ENCODE measurements around the gene SLC38A4. TPM values are rescaled to one million over a fixed set of nuclear protein-coding genes. Genes with fewer than 3 reads are reported as not detected.

SLC38A4 gene
- total and polyA plus RNA-seq, 2 experiments from 2014 or later: 6.2 to 12.5 TPM

DNA sequence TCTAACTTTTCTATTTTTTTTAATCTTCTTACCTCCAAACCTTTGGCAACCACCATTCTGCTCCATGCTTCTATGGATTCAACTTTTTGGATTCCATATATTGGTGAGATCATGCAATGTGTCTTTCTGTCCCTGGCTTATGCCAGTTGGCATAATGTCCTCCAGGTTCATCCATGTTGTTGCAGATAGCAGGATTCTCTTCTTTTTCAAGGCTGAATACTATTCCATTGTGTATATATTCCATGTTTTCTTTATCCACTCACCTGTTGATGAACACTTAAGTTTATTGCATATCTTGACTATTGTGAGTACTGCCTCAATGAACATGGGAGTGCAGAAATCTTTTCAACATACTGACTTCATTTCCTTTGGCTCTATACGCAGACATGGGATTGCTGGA lies 21.2 kb upstream of the SLC38A4 start:
- H3K4me1 Mint-ChIP-seq: peaks cover 2% of the 10 kb centered on the region; the same call in 2 of the 3 replicates
- peaks cover 2% of the 10 kb centered on the region for H3K27me3 Mint-ChIP-seq (ENCODE audit: insufficient read depth, low read depth, poor library complexity)
- no peak overlapping the region for H3K4me3 ChIP-seq

DNA sequence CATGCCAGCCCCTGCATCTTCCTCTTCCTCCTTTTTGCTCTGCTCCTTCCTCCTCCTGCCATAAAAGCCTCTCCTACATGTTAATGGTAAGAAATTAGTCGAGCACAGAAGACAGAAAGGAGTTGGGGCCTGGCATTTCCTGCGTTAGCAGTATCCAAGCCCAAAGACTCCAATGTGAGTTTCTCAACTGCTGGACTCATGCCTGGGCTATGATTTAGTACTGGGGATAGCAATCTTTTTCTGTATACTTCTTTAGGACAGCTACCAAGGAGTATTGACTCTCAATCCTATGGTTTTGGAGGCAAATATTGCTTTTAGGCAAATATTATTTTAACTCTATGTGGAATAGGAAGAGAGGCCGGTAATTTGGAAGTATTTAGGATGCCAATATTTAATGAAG lies 18.0 kb upstream of the SLC38A4 start:
- peaks cover 6% of the 10 kb centered on the region for H3K9me2 ChIP-seq (ENCODE audit: insufficient read depth)
- no peaks in the 10 kb centered on the region for H3F3A ChIP-seq (replicated peaks; ENCODE audit: low read depth)
- DNase-seq (ENCODE audit: low spot score): no peak
- no peak overlapping the region for H3K4me2 ChIP-seq
- no peak overlapping the region for H3K27ac Mint-ChIP-seq
- H4K20me1 ChIP-seq (replicated peaks; ENCODE audit: insufficient read depth): no peaks in the 10 kb centered on the region
- H3K36me3 Mint-ChIP-seq (ENCODE audit: low read depth): peaks cover 4% of the 10 kb centered on the region; the same call in 1 of the 3 replicates
- H3K27ac ChIP-seq (ENCODE audit: low read depth): no peak overlapping the region
- no peak for ATAC-seq
- H3K79me2 ChIP-seq (replicated peaks; ENCODE audit: insufficient read depth): no peaks in the 10 kb centered on the region
- H3K9me3 Mint-ChIP-seq: peaks cover 16% of the 10 kb centered on the region
- no peak overlapping the region for H2AFZ ChIP-seq
- no peak overlapping the region for H3K4me3 Mint-ChIP-seq
- no peaks in the 10 kb centered on the region for H3K36me3 ChIP-seq (ENCODE audit: insufficient read depth)
- H3K27me3 ChIP-seq (ENCODE audit: insufficient read depth): no peaks in the 10 kb centered on the region
- no peaks in the 10 kb centered on the region; the same call in 1 of the 2 replicates for H3K4me1 ChIP-seq (ENCODE audit: insufficient read depth)
- peaks cover 2% of the 10 kb centered on the region; the same call in 2 of the 3 replicates for H3K4me1 Mint-ChIP-seq
- H3K27me3 Mint-ChIP-seq (ENCODE audit: insufficient read depth, low read depth, poor library complexity): peaks cover 7% of the 10 kb centered on the region
- no peak overlapping the region for H3K4me3 ChIP-seq
- TF ChIP-seq CREB1 (CRISPR knock-in tag; IDR thresholded peaks at IDR 0.05; ENCODE audit: low read depth) (no peak), EZH2 (IDR thresholded peaks at IDR 0.05; ENCODE audit: low read depth, unreplicated experiment) (no peak), POLR2AphosphoS5 (IDR thresholded peaks at IDR 0.05; ENCODE audit: low read depth) (no peak), EZH2phosphoT487 (IDR thresholded peaks at IDR 0.05; ENCODE audit: unreplicated experiment) (no peak), JUNB (IDR thresholded peaks at IDR 0.05; ENCODE audit: unreplicated experiment) (no peak)
- TF ChIP-seq, protein P1, sequence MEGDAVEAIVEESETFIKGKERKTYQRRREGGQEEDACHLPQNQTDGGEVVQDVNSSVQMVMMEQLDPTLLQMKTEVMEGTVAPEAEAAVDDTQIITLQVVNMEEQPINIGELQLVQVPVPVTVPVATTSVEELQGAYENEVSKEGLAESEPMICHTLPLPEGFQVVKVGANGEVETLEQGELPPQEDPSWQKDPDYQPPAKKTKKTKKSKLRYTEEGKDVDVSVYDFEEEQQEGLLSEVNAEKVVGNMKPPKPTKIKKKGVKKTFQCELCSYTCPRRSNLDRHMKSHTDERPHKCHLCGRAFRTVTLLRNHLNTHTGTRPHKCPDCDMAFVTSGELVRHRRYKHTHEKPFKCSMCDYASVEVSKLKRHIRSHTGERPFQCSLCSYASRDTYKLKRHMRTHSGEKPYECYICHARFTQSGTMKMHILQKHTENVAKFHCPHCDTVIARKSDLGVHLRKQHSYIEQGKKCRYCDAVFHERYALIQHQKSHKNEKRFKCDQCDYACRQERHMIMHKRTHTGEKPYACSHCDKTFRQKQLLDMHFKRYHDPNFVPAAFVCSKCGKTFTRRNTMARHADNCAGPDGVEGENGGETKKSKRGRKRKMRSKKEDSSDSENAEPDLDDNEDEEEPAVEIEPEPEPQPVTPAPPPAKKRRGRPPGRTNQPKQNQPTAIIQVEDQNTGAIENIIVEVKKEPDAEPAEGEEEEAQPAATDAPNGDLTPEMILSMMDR (conservative IDR thresholded peaks at IDR 0.05; ENCODE audit: low read depth in 2 of 2): no peak
- TF ChIP-seq, protein P2, sequence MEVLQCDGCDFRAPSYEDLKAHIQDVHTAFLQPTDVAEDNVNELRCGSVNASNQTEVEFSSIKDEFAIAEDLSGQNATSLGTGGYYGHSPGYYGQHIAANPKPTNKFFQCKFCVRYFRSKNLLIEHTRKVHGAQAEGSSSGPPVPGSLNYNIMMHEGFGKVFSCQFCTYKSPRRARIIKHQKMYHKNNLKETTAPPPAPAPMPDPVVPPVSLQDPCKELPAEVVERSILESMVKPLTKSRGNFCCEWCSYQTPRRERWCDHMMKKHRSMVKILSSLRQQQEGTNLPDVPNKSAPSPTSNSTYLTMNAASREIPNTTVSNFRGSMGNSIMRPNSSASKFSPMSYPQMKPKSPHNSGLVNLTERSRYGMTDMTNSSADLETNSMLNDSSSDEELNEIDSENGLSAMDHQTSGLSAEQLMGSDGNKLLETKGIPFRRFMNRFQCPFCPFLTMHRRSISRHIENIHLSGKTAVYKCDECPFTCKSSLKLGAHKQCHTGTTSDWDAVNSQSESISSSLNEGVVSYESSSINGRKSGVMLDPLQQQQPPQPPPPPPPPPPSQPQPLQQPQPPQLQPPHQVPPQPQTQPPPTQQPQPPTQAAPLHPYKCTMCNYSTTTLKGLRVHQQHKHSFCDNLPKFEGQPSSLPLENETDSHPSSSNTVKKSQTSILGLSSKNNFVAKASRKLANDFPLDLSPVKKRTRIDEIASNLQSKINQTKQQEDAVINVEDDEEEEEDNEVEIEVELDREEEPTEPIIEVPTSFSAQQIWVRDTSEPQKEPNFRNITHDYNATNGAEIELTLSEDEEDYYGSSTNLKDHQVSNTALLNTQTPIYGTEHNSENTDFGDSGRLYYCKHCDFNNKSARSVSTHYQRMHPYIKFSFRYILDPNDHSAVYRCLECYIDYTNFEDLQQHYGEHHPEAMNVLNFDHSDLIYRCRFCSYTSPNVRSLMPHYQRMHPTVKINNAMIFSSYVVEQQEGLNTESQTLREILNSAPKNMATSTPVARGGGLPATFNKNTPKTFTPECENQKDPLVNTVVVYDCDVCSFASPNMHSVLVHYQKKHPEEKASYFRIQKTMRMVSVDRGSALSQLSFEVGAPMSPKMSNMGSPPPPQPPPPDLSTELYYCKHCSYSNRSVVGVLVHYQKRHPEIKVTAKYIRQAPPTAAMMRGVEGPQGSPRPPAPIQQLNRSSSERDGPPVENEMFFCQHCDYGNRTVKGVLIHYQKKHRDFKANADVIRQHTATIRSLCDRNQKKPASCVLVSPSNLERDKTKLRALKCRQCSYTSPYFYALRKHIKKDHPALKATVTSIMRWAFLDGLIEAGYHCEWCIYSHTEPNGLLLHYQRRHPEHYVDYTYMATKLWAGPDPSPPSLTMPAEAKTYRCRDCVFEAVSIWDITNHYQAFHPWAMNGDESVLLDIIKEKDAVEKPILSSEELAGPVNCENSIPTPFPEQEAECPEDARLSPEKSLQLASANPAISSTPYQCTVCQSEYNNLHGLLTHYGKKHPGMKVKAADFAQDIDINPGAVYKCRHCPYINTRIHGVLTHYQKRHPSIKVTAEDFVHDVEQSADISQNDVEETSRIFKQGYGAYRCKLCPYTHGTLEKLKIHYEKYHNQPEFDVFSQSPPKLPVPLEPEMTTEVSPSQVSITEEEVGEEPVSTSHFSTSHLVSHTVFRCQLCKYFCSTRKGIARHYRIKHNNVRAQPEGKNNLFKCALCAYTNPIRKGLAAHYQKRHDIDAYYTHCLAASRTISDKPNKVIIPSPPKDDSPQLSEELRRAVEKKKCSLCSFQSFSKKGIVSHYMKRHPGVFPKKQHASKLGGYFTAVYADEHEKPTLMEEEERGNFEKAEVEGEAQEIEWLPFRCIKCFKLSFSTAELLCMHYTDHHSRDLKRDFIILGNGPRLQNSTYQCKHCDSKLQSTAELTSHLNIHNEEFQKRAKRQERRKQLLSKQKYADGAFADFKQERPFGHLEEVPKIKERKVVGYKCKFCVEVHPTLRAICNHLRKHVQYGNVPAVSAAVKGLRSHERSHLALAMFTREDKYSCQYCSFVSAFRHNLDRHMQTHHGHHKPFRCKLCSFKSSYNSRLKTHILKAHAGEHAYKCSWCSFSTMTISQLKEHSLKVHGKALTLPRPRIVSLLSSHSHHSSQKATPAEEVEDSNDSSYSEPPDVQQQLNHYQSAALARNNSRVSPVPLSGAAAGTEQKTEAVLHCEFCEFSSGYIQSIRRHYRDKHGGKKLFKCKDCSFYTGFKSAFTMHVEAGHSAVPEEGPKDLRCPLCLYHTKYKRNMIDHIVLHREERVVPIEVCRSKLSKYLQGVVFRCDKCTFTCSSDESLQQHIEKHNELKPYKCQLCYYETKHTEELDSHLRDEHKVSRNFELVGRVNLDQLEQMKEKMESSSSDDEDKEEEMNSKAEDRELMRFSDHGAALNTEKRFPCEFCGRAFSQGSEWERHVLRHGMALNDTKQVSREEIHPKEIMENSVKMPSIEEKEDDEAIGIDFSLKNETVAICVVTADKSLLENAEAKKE (CRISPR knock-in tag; IDR thresholded peaks at IDR 0.05): no peak

More for the DNA sequence above, 21.2 kb upstream of the SLC38A4 start:
- no peak overlapping the region for H2AFZ ChIP-seq
- TF ChIP-seq ZNF114 (CRISPR knock-in tag; IDR thresholded peaks at IDR 0.05) (no peak), POLR2AphosphoS5 (IDR thresholded peaks at IDR 0.05; ENCODE audit: low read depth) (no peak)
- TF ChIP-seq, protein P3, sequence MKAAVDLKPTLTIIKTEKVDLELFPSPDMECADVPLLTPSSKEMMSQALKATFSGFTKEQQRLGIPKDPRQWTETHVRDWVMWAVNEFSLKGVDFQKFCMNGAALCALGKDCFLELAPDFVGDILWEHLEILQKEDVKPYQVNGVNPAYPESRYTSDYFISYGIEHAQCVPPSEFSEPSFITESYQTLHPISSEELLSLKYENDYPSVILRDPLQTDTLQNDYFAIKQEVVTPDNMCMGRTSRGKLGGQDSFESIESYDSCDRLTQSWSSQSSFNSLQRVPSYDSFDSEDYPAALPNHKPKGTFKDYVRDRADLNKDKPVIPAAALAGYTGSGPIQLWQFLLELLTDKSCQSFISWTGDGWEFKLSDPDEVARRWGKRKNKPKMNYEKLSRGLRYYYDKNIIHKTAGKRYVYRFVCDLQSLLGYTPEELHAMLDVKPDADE (IDR thresholded peaks at IDR 0.05): no peak
- H3K4me1 ChIP-seq (ENCODE audit: insufficient read depth): no peaks in the 10 kb centered on the region; the same call in 1 of the 2 replicates
- no peaks in the 10 kb centered on the region for H3F3A ChIP-seq (replicated peaks; ENCODE audit: low read depth)
- Mint-ChIP-seq H3K4me3 (no peak overlapping the region), H3K27ac (no peak overlapping the region), H3K36me3 (ENCODE audit: low read depth) (peaks cover 4% of the 10 kb centered on the region; the same call in 2 of the 3 replicates), H3K9me3 (peaks cover 42% of the 10 kb centered on the region)
- DNase-seq (ENCODE audit: low spot score): no peak
- no peaks in the 10 kb centered on the region for H3K36me3 ChIP-seq (ENCODE audit: insufficient read depth)
- no peaks in the 10 kb centered on the region for H3K79me2 ChIP-seq (replicated peaks; ENCODE audit: insufficient read depth)
- H3K27me3 ChIP-seq (ENCODE audit: insufficient read depth): no peaks in the 10 kb centered on the region
- ATAC-seq: no peak
- H3K27ac ChIP-seq (ENCODE audit: low read depth): no peak overlapping the region
- no peaks in the 10 kb centered on the region for H4K20me1 ChIP-seq (replicated peaks; ENCODE audit: insufficient read depth)
- no peak overlapping the region for H3K4me2 ChIP-seq
- H3K9me2 ChIP-seq (ENCODE audit: insufficient read depth): peaks cover 2% of the 10 kb centered on the region; the same call in 1 of the 2 replicates
